Panc1 (cell line): ENCODE results near the gene COL4A1.

Experiments used
- CTCF ChIP-seq: fragments of 450-650 bp; IDR thresholded peaks from 2 replicates; pipeline ENCODE4 v1.5.1; 2017; ENCODE audit warnings: mild to moderate bottlenecking
- TCF7L2 ChIP-seq: IDR thresholded peaks from 2 replicates; pipeline ENCODE4 v1.6.1; 2011; ENCODE audit warnings: mild to moderate bottlenecking, low read depth, low read length, inconsistent platforms

- TF ChIP-seq CTCF (no peak), TCF7L2 (no peak)
These were observed 199.2 kb downstream of the COL4A1 start for GRCh38 chr13:110107568-110108347.
